HL-60 (cell line): ENCODE data around the gene PTPRD.

Experiments used
- DNase-seq, 2 experiments: peaks; one replicate each; pipeline ENCODE4 v3.0.0-alpha.2; 2010 to 2020; ENCODE audit warnings: low read depth in 1 of 2, low spot score in 1 of 2
- H3K27ac ChIP-seq: fragments of 250-450 bp; sonication (Bioruptor Pico); replicated peaks from 2 replicates; pipeline ENCODE4 v1.5.1; 2020; ENCODE audit warnings: mild to moderate bottlenecking, moderate library complexity
- H3K27me3 ChIP-seq: fragments of 250-450 bp; sonication (Bioruptor Pico); 2 replicates; pipeline ENCODE4 v1.5.1; 2021; ENCODE audit warnings: mild to moderate bottlenecking, moderate library complexity; ENCODE audit not compliant: insufficient read depth, poor library complexity, severe bottlenecking
- H3K4me3 ChIP-seq: replicated peaks from 2 replicates; pipeline ENCODE4 v1.5.1; 2011; ENCODE audit warnings: mild to moderate bottlenecking, control low read depth, low read length; ENCODE audit not compliant: insufficient read depth
- GABPA ChIP-seq: IDR thresholded peaks from 2 replicates; pipeline ENCODE4 v1.6.1; 2012; ENCODE audit warnings: low read depth
- POLR2AphosphoS5 ChIP-seq: IDR thresholded peaks from 2 replicates; pipeline ENCODE4 v1.6.1; 2012; ENCODE audit warnings: low read depth
- SPI1 ChIP-seq: IDR thresholded peaks from 2 replicates; pipeline ENCODE4 v1.6.1; 2012; ENCODE audit warnings: low read depth, mild to moderate bottlenecking, borderline replicate concordance
- TF ChIP-seq, protein P1 (sequence below): IDR thresholded peaks from one replicate; pipeline ENCODE4 v1.5.1; 2011; ENCODE audit warnings: low read length, control low read depth, inconsistent platforms; ENCODE audit not compliant: insufficient read depth
- TF ChIP-seq, protein P2 (sequence below): IDR thresholded peaks from 2 replicates; pipeline ENCODE4 v1.6.1; 2012; ENCODE audit warnings: low read depth; ENCODE audit not compliant: insufficient replicate concordance

The PTPRD gene

GRCh38 chr9:8668231-8668630, 1944.6 kb downstream of the PTPRD start:
- H3K27me3 ChIP-seq = no peaks in the 10 kb centered on the region
- no peak for DNase-seq
- no peak overlapping the region for H3K27ac ChIP-seq
- TF ChIP-seq GABPA (no peak), POLR2AphosphoS5 (no peak), SPI1 (no peak)
- TF ChIP-seq, protein P1, sequence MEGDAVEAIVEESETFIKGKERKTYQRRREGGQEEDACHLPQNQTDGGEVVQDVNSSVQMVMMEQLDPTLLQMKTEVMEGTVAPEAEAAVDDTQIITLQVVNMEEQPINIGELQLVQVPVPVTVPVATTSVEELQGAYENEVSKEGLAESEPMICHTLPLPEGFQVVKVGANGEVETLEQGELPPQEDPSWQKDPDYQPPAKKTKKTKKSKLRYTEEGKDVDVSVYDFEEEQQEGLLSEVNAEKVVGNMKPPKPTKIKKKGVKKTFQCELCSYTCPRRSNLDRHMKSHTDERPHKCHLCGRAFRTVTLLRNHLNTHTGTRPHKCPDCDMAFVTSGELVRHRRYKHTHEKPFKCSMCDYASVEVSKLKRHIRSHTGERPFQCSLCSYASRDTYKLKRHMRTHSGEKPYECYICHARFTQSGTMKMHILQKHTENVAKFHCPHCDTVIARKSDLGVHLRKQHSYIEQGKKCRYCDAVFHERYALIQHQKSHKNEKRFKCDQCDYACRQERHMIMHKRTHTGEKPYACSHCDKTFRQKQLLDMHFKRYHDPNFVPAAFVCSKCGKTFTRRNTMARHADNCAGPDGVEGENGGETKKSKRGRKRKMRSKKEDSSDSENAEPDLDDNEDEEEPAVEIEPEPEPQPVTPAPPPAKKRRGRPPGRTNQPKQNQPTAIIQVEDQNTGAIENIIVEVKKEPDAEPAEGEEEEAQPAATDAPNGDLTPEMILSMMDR = no peak
- TF ChIP-seq, protein P2, sequence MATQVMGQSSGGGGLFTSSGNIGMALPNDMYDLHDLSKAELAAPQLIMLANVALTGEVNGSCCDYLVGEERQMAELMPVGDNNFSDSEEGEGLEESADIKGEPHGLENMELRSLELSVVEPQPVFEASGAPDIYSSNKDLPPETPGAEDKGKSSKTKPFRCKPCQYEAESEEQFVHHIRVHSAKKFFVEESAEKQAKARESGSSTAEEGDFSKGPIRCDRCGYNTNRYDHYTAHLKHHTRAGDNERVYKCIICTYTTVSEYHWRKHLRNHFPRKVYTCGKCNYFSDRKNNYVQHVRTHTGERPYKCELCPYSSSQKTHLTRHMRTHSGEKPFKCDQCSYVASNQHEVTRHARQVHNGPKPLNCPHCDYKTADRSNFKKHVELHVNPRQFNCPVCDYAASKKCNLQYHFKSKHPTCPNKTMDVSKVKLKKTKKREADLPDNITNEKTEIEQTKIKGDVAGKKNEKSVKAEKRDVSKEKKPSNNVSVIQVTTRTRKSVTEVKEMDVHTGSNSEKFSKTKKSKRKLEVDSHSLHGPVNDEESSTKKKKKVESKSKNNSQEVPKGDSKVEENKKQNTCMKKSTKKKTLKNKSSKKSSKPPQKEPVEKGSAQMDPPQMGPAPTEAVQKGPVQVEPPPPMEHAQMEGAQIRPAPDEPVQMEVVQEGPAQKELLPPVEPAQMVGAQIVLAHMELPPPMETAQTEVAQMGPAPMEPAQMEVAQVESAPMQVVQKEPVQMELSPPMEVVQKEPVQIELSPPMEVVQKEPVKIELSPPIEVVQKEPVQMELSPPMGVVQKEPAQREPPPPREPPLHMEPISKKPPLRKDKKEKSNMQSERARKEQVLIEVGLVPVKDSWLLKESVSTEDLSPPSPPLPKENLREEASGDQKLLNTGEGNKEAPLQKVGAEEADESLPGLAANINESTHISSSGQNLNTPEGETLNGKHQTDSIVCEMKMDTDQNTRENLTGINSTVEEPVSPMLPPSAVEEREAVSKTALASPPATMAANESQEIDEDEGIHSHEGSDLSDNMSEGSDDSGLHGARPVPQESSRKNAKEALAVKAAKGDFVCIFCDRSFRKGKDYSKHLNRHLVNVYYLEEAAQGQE = no peak
- H3K4me3 ChIP-seq = no peak overlapping the region

GRCh38 chr9:8666060-8666459, 1946.7 kb downstream of the PTPRD start:
- Histone ChIP-seq H3K27ac (no peak overlapping the region), H3K27me3 (no peaks in the 10 kb centered on the region), H3K4me3 (no peak overlapping the region)
- no peak for DNase-seq
- TF ChIP-seq, protein P2 = no peak
- TF ChIP-seq, protein P1 = no peak
- no peak for TF ChIP-seq GABPA
- TF ChIP-seq SPI1 = no peak
- TF ChIP-seq POLR2AphosphoS5 = no peak

GRCh38 chr9:8660383-8660782, 1952.4 kb downstream of the PTPRD start:
- no peaks in the 10 kb centered on the region for H3K27me3 ChIP-seq
- peak; percentile 58; the same call in 1 of the 2 replicates for TF ChIP-seq POLR2AphosphoS5
- TF ChIP-seq SPI1 = peak; percentile 55; the same call in 1 of the 2 replicates
- TF ChIP-seq, protein P1 = no peak
- no peak overlapping the region for H3K27ac ChIP-seq
- no peak overlapping the region for H3K4me3 ChIP-seq
- DNase-seq = peak; percentile 31 to 90

DNA sequence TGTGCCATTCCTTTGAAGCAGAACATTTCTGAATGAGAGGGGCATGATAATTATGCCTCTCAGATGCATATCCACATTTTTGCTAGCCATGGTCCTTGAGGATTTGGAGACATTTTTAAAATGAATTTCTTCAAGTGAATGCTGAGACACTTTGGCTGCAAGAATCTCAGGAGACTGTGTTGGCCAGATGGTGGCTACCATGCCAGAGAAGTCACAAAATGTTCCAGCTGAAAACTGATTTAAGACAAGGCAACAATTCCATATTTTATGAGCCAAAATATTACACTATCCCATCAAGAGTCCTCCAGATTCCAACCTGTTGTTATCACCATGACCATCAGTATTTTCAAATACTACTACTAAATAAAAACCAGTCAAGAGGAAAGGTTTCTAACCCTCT, 1953.7 kb downstream of the PTPRD start:
- no peak for TF ChIP-seq POLR2AphosphoS5
- TF ChIP-seq, protein P2 = no peak
- TF ChIP-seq, protein P1 = no peak
- no peak for TF ChIP-seq GABPA
- no peak for TF ChIP-seq SPI1
- H3K27me3 ChIP-seq = no peaks in the 10 kb centered on the region
- DNase-seq = no peak
- no peak overlapping the region for H3K4me3 ChIP-seq
- no peak overlapping the region for H3K27ac ChIP-seq
